BLaER1 (cell line): ENCODE measurements around the gene CABP4.

Experiments
- H3K27ac ChIP-seq: shearing (Covaris generic); formaldehyde crosslinking; 2 replicates; pipeline ENCODE4 v1.8.1; 2022
- H3K27me3 ChIP-seq: shearing (Covaris generic); formaldehyde crosslinking; 2 replicates; pipeline ENCODE4 v1.8.1; 2022
- H3K36me3 ChIP-seq: shearing (Covaris generic); formaldehyde crosslinking; 2 replicates; pipeline ENCODE4 v1.8.1; 2022
- H3K4me1 ChIP-seq: shearing (Covaris generic); formaldehyde crosslinking; 2 replicates; pipeline ENCODE4 v1.8.1; 2022
- H3K4me2 ChIP-seq: shearing (Covaris generic); formaldehyde crosslinking; 2 replicates; pipeline ENCODE4 v1.8.1; 2022
- H3K4me3 ChIP-seq: shearing (Covaris generic); formaldehyde crosslinking; 2 replicates; pipeline ENCODE4 v1.8.1; 2022
- H3K9ac ChIP-seq: shearing (Covaris generic); formaldehyde crosslinking; 2 replicates; pipeline ENCODE4 v1.8.1; 2022
- H3K9me3 ChIP-seq: shearing (Covaris generic); formaldehyde crosslinking; 2 replicates; pipeline ENCODE4 v1.8.1; 2022
- H4K20me1 ChIP-seq: shearing (Covaris generic); formaldehyde crosslinking; 2 replicates; pipeline ENCODE4 v1.8.1; 2022
- Cebpa-rat ChIP-seq: shearing (Covaris generic); IDR thresholded peaks from 2 replicates; pipeline ENCODE4 v1.8.1; 2022

CABP4 gene

GRCh38 chr11:67494371-67495233, 39.4 kb downstream of the CABP4 start:
- TF ChIP-seq Cebpa-rat: no peak
- Histone ChIP-seq H4K20me1 (peaks cover 34% of the 10 kb centered on the region), H3K9ac (no peak overlapping the region), H3K27ac (no peak overlapping the region), H3K9me3 (no peaks in the 10 kb centered on the region), H3K4me1 (no peaks in the 10 kb centered on the region), H3K4me2 (no peak overlapping the region), H3K27me3 (no peaks in the 10 kb centered on the region), H3K36me3 (peaks cover 91% of the 10 kb centered on the region), H3K4me3 (no peak overlapping the region)

DNA sequence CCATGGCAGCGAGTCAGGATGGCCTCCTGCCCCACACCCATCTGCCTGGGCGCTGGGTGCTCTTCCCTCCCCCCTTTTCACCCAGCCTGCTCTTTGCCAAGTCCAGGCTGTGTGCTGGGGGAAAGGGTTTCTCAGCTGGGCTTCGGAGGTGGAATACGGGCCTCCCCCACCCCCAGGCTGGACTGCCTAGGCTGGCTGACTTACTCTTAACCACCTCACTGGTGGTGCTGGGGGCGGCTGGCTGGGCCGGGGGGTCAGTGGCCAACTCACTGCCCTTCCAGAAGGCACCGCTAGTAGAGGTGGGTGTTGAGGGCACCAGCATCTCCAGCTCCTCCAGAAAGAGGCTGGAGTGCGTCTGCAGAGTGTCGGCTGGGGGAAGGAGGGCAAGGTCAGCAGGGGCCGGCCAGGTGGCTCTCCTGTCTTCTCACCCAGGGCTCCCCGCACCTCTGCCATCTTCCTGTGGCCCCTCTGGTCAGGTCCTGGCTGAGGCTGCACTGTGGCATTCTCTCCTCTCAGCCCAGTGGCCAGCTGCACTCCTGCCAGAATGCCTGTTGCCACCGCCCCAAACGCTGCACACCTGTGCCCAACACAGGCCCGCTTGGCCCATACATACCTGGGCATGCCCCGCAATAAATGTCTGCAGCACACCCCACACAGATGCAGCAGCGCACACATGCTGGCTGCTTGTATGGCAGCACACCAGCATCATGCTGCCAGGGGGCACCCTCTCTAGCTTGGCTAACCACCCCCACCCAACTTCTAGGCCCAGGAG, 40.3 kb downstream of the CABP4 start:
- Histone ChIP-seq H3K4me2 (no peak overlapping the region), H3K4me3 (no peak overlapping the region), H4K20me1 (peaks cover 25% of the 10 kb centered on the region), H3K27me3 (no peaks in the 10 kb centered on the region), H3K36me3 (peaks cover 91% of the 10 kb centered on the region), H3K9me3 (no peaks in the 10 kb centered on the region), H3K27ac (no peak overlapping the region), H3K4me1 (peaks cover 4% of the 10 kb centered on the region), H3K9ac (no peak overlapping the region)
- TF ChIP-seq Cebpa-rat: no peak

DNA sequence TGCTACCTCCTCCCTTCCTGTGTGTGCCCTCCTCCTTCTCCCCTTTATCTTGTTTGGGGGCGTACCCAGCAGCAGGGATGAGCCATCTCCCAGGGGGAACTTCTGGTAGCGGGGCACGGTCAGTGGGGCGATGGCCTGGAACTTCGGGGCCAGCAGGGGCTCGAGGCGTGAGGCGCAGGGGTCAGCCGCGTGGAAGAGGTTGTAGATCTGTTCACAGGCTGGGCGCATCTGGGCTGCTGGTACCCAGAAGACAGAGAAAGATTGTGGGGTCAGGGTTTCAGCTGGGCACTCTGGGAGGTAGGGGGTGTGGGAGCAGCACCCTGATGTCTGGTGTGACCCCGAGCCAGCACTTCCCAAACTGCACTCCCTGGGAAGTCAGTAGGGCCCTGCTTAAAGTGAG, 41.0 kb downstream of the CABP4 start:
- Histone ChIP-seq H3K36me3 (peaks cover 87% of the 10 kb centered on the region), H3K27ac (no peak overlapping the region)

DNA sequence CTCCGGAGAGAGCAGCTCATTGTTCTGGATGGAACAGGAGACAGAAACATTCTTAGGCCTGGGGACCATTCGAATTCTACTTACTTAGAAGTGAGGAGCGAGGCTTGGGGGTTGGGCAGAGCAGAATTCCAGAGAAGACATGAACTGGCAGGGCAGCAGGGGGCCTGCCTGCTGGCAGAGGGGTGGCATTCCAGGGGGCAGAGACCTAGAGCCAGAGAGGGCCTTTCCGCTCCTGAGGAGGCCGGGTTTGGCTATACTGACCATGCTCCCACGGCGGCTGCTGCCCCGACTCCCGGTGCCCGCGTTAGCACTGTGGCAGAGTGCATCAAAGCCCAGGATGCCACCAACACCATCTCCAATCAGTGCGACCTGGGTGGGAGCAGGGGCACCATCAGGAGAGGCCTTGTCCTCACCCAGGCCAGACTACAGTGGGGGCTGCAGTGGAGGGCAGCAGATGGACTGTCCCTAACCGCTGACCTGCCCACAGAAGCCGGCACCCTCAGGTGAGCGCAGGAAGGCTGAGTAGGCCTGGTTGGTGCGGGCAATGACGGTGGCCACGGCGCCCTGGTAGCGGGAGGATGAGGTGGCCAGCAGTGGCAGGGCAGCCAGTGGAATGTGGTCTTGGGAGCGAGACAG, 42.6 kb downstream of the CABP4 start:
- H3K4me2 ChIP-seq: no peak overlapping the region
- no peak overlapping the region for H3K27ac ChIP-seq
- peaks cover 21% of the 10 kb centered on the region for H3K4me1 ChIP-seq
- H3K4me3 ChIP-seq: no peak overlapping the region
- TF ChIP-seq Cebpa-rat: no peak
- H3K36me3 ChIP-seq: peaks cover 87% of the 10 kb centered on the region
- H3K9ac ChIP-seq: no peak overlapping the region
- no peaks in the 10 kb centered on the region for H3K27me3 ChIP-seq
- no peaks in the 10 kb centered on the region for H3K9me3 ChIP-seq
- peaks cover 14% of the 10 kb centered on the region for H4K20me1 ChIP-seq

More for the DNA sequence above, 41.0 kb downstream of the CABP4 start:
- peaks cover 11% of the 10 kb centered on the region for H3K4me1 ChIP-seq
- H3K9ac ChIP-seq: no peak overlapping the region
- no peak for TF ChIP-seq Cebpa-rat
- H3K4me2 ChIP-seq: no peak overlapping the region
- peaks cover 19% of the 10 kb centered on the region for H4K20me1 ChIP-seq
- no peaks in the 10 kb centered on the region for H3K27me3 ChIP-seq
- H3K9me3 ChIP-seq: no peaks in the 10 kb centered on the region
- no peak overlapping the region for H3K4me3 ChIP-seq

DNA sequence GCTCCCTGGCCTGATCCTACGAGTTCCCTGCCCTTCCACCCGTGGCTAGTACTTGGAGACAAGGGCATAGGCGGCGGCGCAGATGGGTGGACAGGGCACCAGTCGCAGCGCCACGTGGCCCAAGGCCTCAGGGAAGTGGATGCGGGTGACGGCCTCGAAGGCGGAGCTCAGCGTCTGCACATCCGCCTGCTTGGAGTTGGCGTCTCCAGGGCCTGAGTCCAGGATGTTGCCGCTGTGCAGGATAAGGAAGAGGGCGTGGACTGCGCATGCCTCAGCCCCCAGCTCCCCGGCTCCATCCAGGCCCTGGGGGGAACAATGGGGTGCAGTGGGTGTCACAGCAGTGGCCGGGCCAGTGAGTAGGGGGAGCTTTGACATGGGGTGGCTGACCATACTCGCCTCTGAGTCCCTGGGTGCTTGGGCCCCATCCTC, 43.4 kb downstream of the CABP4 start:
- peaks cover 85% of the 10 kb centered on the region for H3K36me3 ChIP-seq
- no peak for TF ChIP-seq Cebpa-rat

DNA sequence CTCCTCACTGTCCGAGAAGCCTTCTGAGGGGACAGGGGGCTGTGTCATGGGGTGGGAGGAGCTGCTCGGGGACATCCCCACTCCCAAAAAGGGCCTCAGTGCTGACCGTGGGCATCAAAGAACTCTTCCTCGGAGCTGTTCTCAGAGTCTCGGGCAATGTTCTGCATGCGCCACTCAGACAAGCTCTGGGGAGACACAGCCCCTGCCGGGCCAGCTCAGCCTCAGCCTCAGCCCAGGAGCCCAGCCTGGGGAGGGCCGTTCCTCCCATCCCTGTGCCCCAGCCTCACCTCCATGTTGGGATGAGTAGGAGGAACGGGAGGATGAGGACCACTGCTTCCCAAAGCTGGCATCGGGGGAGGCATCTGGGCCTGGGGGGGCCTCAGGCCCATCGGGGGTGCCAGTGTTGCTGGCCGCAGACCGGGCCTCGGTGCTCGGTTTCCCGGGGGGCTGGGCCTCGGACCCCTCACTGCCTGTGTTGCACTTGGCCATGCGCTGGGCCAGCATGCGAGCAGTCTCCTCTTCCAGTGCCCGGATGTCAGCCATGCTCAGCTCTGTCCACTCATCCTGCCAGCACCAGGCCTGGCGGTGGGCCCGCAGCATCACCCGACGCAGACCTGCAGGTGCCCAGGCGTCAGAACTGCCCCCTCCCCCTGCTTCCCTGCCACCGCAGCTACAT, 44.8 kb downstream of the CABP4 start:
- peaks cover 34% of the 10 kb centered on the region for H3K4me1 ChIP-seq
- H3K36me3 ChIP-seq: peaks cover 75% of the 10 kb centered on the region
- H4K20me1 ChIP-seq: peaks cover 34% of the 10 kb centered on the region
- H3K27me3 ChIP-seq: peaks cover 9% of the 10 kb centered on the region; the same call in 1 of the 2 replicates
- no peak overlapping the region for H3K9ac ChIP-seq
- no peak overlapping the region for H3K4me3 ChIP-seq
- peak overlapping the region; percentile 28; the same call in 1 of the 2 replicates for H3K4me2 ChIP-seq
- no peaks in the 10 kb centered on the region for H3K9me3 ChIP-seq
- no peak for TF ChIP-seq Cebpa-rat
- H3K27ac ChIP-seq: no peak overlapping the region

More for the DNA sequence above, 43.4 kb downstream of the CABP4 start:
- Histone ChIP-seq H3K27ac (no peak overlapping the region), H3K9me3 (no peaks in the 10 kb centered on the region), H3K4me1 (peaks cover 28% of the 10 kb centered on the region), H3K27me3 (peaks cover 5% of the 10 kb centered on the region; the same call in 1 of the 2 replicates), H3K4me2 (no peak overlapping the region), H3K9ac (no peak overlapping the region), H4K20me1 (peaks cover 20% of the 10 kb centered on the region), H3K4me3 (no peak overlapping the region)

DNA sequence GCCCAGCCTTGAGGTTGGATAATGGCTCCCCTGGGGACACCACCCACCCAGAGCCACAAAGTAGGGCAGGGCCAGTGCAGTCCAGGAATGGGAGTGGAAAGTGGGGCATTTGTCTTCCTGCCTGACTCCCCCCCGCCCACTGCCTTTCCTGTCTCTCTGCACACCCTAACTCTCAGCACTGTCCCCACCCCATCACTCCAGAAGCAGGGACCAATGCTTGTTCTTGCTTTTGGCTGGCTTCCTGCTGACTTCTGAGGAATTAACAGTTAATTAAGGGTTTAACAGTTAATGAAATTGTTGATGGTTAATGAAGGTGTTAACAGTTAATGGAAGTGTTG, 45.3 kb downstream of the CABP4 start:
- Histone ChIP-seq H3K27ac (no peak overlapping the region), H4K20me1 (peaks cover 38% of the 10 kb centered on the region), H3K4me1 (peaks cover 37% of the 10 kb centered on the region), H3K27me3 (peaks cover 9% of the 10 kb centered on the region; the same call in 1 of the 2 replicates), H3K9ac (no peak overlapping the region), H3K9me3 (no peaks in the 10 kb centered on the region), H3K4me3 (no peak overlapping the region), H3K36me3 (peaks cover 70% of the 10 kb centered on the region), H3K4me2 (peak overlapping the region; percentile 28; the same call in 1 of the 2 replicates)
- TF ChIP-seq Cebpa-rat: no peak

GRCh38 chr11:67500831-67501715, 45.9 kb downstream of the CABP4 start:
- Histone ChIP-seq H4K20me1 (peaks cover 42% of the 10 kb centered on the region), H3K4me2 (peak overlapping the region; percentile 28; the same call in 1 of the 2 replicates), H3K4me1 (peaks cover 43% of the 10 kb centered on the region), H3K27ac (no peak overlapping the region), H3K9ac (no peak overlapping the region), H3K27me3 (peaks cover 9% of the 10 kb centered on the region; the same call in 1 of the 2 replicates), H3K4me3 (no peak overlapping the region), H3K36me3 (peaks cover 63% of the 10 kb centered on the region), H3K9me3 (no peaks in the 10 kb centered on the region)
- TF ChIP-seq Cebpa-rat: peak; percentile 81
